Measurements from ENCODE around the gene CCDC136. TPM values are rescaled to one million over a fixed set of nuclear protein-coding genes. Genes with fewer than 3 reads are reported as not detected.

The CCDC136 gene
- total RNA-seq, 4 donors from 2014 or later: 0.61 to 15.8 (median 9.3) TPM

DNA sequence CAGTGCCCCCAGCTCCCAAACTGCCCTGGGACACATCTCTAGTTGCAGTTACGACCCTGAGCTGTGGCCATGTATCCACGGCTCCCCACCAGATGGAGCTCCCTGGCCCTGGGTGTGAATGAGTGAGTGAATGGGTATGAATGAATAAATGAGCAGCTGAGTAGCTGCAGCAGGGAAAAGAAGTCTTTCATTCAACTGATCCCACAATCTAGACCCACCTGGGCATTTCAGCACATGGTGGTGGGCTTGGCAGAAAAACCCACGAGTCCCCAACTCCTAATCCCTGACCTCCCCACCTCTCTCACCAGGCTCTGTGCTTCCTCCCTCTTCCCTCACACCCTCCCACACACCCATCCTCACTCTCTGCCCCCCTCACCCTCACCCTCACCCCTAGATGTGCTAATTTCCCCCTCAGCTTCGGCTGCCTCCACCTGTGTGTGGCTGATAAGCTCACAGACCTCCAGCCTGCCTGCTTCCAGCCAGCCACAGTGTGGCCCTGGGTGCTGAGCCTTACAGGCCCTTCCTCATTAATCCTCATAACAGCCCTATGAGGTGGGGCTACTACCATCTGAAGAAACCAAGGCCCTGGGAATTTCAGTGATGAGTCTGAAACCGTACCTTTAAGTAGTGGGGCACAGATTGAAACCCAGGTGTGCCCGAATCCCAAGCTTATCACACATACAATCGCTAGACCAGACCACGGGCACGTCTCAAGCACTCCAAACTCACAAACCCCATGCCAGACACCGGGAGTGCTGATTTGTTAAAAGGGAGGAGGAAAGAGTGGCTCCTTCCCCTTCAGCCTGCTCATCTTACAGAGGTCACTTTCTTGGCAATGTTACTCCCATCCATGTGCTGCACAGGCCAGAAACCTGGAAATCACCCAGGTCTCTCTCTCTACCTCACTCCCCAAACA, 68.6 kb downstream of the CCDC136 start:
- DNase-seq: peak in 1 of 2 donors; percentile 75

DNA sequence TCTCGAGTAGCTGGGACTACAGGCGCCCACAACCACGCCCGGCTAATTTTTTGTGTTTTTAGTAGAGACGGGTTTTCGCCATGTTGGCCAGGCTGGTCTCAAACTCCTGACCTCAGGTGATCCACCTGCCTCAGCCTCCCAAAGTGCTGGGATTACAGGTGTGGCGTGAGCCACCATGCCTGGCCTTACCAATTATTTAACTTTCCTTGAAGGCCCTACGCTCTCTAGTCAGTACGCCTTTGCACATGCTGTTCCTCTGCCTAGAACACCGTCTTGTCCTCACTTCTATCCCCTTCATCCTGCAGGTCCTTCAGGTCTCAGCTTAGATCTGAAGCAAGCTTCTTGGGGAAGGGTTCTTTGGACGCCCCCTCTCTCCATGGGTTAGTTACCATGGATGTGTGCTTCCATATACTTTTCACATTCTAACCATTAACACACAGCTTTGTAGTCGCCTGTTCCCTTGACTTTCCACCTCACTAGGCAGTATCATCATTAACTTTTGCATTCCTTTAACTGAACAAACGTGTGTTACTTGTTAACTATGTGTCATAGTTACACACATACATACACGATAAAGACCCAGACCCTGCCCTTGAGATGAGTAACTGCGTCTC, 70.3 kb downstream of the CCDC136 start:
- H3K27ac ChIP-seq: peak overlapping the region; percentile 82 to 91 (median 84)
- in situ Hi-C loops (cut with MboI; ENCODE audit: low sequenced_read_pairs in 4 of 4): loop anchor here in 2 of 4 donors (10.0 to 25.0 kb wide), 2 partner anchors 117 to 400 kb away; partner anchors contain the start of gene HILPDA (in 1 of the 2)
- peaks cover 0 to 3% of the 10 kb centered on the region in 2 donors for H3K36me3 ChIP-seq
- TF ChIP-seq POLR2A (IDR thresholded peaks at IDR 0.05): no peak
- TF ChIP-seq, protein P1, sequence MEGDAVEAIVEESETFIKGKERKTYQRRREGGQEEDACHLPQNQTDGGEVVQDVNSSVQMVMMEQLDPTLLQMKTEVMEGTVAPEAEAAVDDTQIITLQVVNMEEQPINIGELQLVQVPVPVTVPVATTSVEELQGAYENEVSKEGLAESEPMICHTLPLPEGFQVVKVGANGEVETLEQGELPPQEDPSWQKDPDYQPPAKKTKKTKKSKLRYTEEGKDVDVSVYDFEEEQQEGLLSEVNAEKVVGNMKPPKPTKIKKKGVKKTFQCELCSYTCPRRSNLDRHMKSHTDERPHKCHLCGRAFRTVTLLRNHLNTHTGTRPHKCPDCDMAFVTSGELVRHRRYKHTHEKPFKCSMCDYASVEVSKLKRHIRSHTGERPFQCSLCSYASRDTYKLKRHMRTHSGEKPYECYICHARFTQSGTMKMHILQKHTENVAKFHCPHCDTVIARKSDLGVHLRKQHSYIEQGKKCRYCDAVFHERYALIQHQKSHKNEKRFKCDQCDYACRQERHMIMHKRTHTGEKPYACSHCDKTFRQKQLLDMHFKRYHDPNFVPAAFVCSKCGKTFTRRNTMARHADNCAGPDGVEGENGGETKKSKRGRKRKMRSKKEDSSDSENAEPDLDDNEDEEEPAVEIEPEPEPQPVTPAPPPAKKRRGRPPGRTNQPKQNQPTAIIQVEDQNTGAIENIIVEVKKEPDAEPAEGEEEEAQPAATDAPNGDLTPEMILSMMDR (IDR thresholded peaks at IDR 0.05 in 4 of 5, conservative IDR thresholded peaks at IDR 0.05 in 1 of 5): no peak
- no peaks in the 10 kb centered on the region for H3K27me3 ChIP-seq
- intact Hi-C loops (cut with DNase I; ENCODE audit: low total_unique reads): loop anchor here (2.0 kb wide), 2 partner anchors 19 to 31 kb away; partner anchors contain the start of gene FLNC
- DNase-seq: no peak
- H3K9me3 ChIP-seq: no peaks in the 10 kb centered on the region
- H3K4me3 ChIP-seq: peak overlapping the region; percentile 72 to 88 (median 79)
- peak in 1 of 2 donors; percentile 0 for ATAC-seq
- H3K4me1 ChIP-seq: peaks cover 31 to 48% of the 10 kb centered on the region in 2 donors

More for the DNA sequence above, 68.6 kb downstream of the CCDC136 start:
- peak overlapping the region; percentile 82 to 91 (median 84) for H3K27ac ChIP-seq
- in situ Hi-C loops (cut with MboI; ENCODE audit: low sequenced_read_pairs in 4 of 4): loop anchor here in 2 of 4 donors (10.0 to 25.0 kb wide), 2 partner anchors 116 to 398 kb away; partner anchors contain the start of gene HILPDA (in 1 of the 2)
- H3K36me3 ChIP-seq: peaks cover 0 to 19% of the 10 kb centered on the region in 2 donors
- no peaks in the 10 kb centered on the region for H3K27me3 ChIP-seq
- H3K9me3 ChIP-seq: no peaks in the 10 kb centered on the region
- TF ChIP-seq POLR2A (IDR thresholded peaks at IDR 0.05): peak in 1 of 2 donors; percentile 4
- TF ChIP-seq, protein P1 (IDR thresholded peaks at IDR 0.05 in 4 of 5, conservative IDR thresholded peaks at IDR 0.05 in 1 of 5): peak in 2 of 5 experiments; percentile 20 to 31
- H3K4me3 ChIP-seq: no peak overlapping the region
- peak; percentile 34 to 37 for ATAC-seq
- H3K4me1 ChIP-seq: peaks cover 31 to 51% of the 10 kb centered on the region in 2 donors
- intact Hi-C loops (cut with DNase I; ENCODE audit: low total_unique reads): no loop called here

DNA sequence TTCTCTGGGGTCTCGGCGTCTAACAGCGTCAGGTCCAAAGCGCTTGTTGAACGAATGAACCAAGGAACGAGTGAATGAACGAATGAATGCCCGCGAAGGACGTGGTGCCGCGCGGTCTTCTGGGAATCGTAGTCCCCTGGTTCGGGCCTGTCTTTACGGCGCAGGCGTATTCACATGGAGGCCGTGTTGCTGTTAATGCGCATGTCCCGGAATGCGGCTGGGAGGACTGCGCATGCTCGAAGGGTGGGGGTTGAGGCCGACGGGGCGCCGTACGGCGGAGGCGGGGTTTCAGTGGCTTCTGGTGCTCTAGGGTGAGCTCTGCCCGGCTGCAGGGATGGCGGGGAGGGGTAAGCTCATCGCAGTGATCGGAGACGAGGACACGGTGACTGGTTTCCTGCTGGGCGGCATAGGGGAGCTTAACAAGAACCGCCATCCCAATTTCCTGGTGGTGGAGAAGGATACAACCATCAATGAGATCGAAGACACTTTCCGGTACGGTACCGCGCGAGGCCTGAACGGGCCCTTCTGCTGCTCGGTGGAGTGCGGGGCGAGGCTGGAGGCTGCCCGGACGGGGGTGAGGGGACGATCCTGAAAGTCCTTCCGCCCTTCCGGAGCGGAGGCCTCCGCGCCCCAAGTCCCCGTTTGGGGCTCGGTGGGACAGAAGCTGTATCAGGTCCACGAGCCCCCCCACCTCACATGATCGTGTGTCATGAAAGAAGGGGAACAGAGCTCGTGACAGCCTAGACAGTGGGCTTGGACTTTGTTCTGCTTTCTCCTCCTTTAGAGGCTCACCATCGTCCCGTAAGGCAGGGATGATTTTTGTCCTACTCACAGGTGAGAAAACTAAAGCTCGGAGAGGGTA, 71.0 kb downstream of the CCDC136 start, which contains the start of gene ATP6V1F:
Gene ATP6V1F (plus strand): TSS at position 286 of the 862 bp plus-strand sequence. CDS start 49 bp downstream, at position 335.
- H3K9me3 ChIP-seq: no peaks in the 10 kb centered on the region
- peak within 1 kb of the TSS; percentile 72 to 88 (median 79) for H3K4me3 ChIP-seq
- H3K27me3 ChIP-seq: no peaks in the 10 kb centered on the region
- intact Hi-C loops (cut with DNase I; ENCODE audit: low total_unique reads) (loop anchor here (2.0 kb wide), 2 partner anchors 20 to 32 kb away; partner anchors contain the start of gene FLNC), in situ Hi-C loops (cut with MboI; ENCODE audit: low sequenced_read_pairs in 4 of 4) (loop anchor here in 2 of 4 donors (10.0 to 25.0 kb wide), 2 partner anchors 118 to 401 kb away; partner anchors contain the start of gene HILPDA (in 1 of the 2))
- TF ChIP-seq, protein P1 (IDR thresholded peaks at IDR 0.05 in 4 of 5, conservative IDR thresholded peaks at IDR 0.05 in 1 of 5): peak in 2 of 5 experiments; percentile 26 to 40
- peak; percentile 76 to 84 for TF ChIP-seq POLR2A (IDR thresholded peaks at IDR 0.05)
- DNase-seq: peak; percentile 95 to 97
- H3K27ac ChIP-seq: peak within 1 kb of the TSS; percentile 82 to 91 (median 84)
- H3K4me1 ChIP-seq: peaks cover 31 to 45% of the 10 kb centered on the region in 2 donors
- no peaks in the 10 kb centered on the region for H3K36me3 ChIP-seq
- ATAC-seq: peak; percentile 68 to 85
